Measurements from ENCODE around the gene EQTN.
A peak's percentile ranks its signal among the peaks of the same experiment; 100 is the strongest.

The EQTN gene

GRCh38 chr9:27297050-27297449, at the start of gene EQTN:
TSS of gene EQTN (minus strand) at chr9:27297150. CDS start at chr9:27297055, 95 bp downstream.
- no peak for DNase-seq

- DNase-seq = no peak
These were observed 47.8 kb upstream of the EQTN start for GRCh38 chr9:27344776-27345175.

GRCh38 chr9:27341545-27342294, 44.8 kb upstream of the EQTN start:
- DNase-seq = no peak

GRCh38 chr9:27340961-27341511, 44.1 kb upstream of the EQTN start:
- DNase-seq = no peak

GRCh38 chr9:27340285-27340674, 43.3 kb upstream of the EQTN start:
- no peak for DNase-seq

GRCh38 chr9:27339661-27340284, 42.8 kb upstream of the EQTN start:
- DNase-seq = no peak

- no peak for DNase-seq
These were observed 41.6 kb upstream of the EQTN start for GRCh38 chr9:27338527-27338903.

- DNase-seq = no peak
These were observed 41.0 kb upstream of the EQTN start for GRCh38 chr9:27337833-27338526.

- no peak for DNase-seq
These were observed 40.3 kb upstream of the EQTN start for GRCh38 chr9:27337236-27337635.

- no peak for DNase-seq
These were observed 39.9 kb upstream of the EQTN start for GRCh38 chr9:27336829-27337228.

GRCh38 chr9:27336126-27336525, 39.2 kb upstream of the EQTN start:
- no peak for DNase-seq

- no peak for DNase-seq
These were observed 38.1 kb upstream of the EQTN start for GRCh38 chr9:27335075-27335474.

- peak; percentile 16 to 25 for DNase-seq
These were observed 36.5 kb upstream of the EQTN start for GRCh38 chr9:27333241-27334052.

GRCh38 chr9:27331393-27331792, 34.4 kb upstream of the EQTN start:
- DNase-seq = no peak

GRCh38 chr9:27329291-27329690, 32.3 kb upstream of the EQTN start:
- no peak for DNase-seq

GRCh38 chr9:27328483-27328882, 31.5 kb upstream of the EQTN start:
- DNase-seq = no peak

- DNase-seq = no peak
These were observed 14.2 kb upstream of the EQTN start for GRCh38 chr9:27311184-27311583.

GRCh38 chr9:27310582-27310981, 13.6 kb upstream of the EQTN start:
- DNase-seq = no peak

GRCh38 chr9:27308691-27309390, 11.9 kb upstream of the EQTN start:
- DNase-seq = no peak

GRCh38 chr9:27304521-27304920, 7.6 kb upstream of the EQTN start:
- DNase-seq = no peak

- no peak for DNase-seq
These were observed 6.3 kb upstream of the EQTN start for GRCh38 chr9:27303219-27303618.

- no peak for DNase-seq
These were observed 3.0 kb downstream of the EQTN start for GRCh38 chr9:27293996-27294395.
